HepG2 (cell line): ENCODE measurements around the gene PDGFB. TPM values are rescaled to one million over a fixed set of nuclear protein-coding genes. Genes with fewer than 3 reads are reported as not detected.

ENCODE experiments used
- ARNTL ChIP-seq: sonication (generic); formaldehyde crosslinking; IDR thresholded peaks from 2 replicates; pipeline ENCODE4 v1.4.0; 2020; ENCODE audit warnings: mild to moderate bottlenecking, missing genetic modification reagents
- CAMTA2 ChIP-seq: sonication (generic); formaldehyde crosslinking; IDR thresholded peaks from 2 replicates; pipeline ENCODE4 v1.4.0; 2020; ENCODE audit warnings: mild to moderate bottlenecking, missing genetic modification reagents, borderline replicate concordance
- CHD4 ChIP-seq: fragments of 200-600 bp; sonication (generic); IDR thresholded peaks from 2 replicates; pipeline ENCODE4 v1.7.0; 2017; ENCODE audit warnings: mild to moderate bottlenecking, low read length, borderline replicate concordance
- FOSL2 ChIP-seq: sonication (generic); formaldehyde crosslinking; IDR thresholded peaks from 2 replicates; pipeline ENCODE4 v1.4.0; 2020; ENCODE audit warnings: missing genetic modification reagents
- GLI4 ChIP-seq: sonication (generic); formaldehyde crosslinking; IDR thresholded peaks from 2 replicates; pipeline ENCODE4 v1.5.1; 2020; ENCODE audit warnings: missing genetic modification reagents, mild to moderate bottlenecking, moderate library complexity, borderline replicate concordance
- HINFP ChIP-seq: sonication (generic); formaldehyde crosslinking; IDR thresholded peaks from 2 replicates; pipeline ENCODE4 v1.4.0; 2020; ENCODE audit warnings: low read depth, mild to moderate bottlenecking, missing genetic modification reagents
- PAXIP1 ChIP-seq: sonication (generic); formaldehyde crosslinking; conservative IDR thresholded peaks from 2 replicates; pipeline ENCODE4 v1.4.0; 2020; ENCODE audit warnings: mild to moderate bottlenecking, missing genetic modification reagents, moderate library complexity
- PCBP1 ChIP-seq: fragments of 200-400 bp; formaldehyde crosslinking; IDR thresholded peaks from 2 replicates; pipeline ENCODE4 v1.6.1; 2017; ENCODE audit warnings: mild to moderate bottlenecking, low read depth, low read length, borderline replicate concordance
- SRSF9 ChIP-seq: fragments of 200-400 bp; formaldehyde crosslinking; IDR thresholded peaks from 2 replicates; pipeline ENCODE4 v1.6.1; 2018; ENCODE audit warnings: borderline replicate concordance, mild to moderate bottlenecking, low read depth, low read length; ENCODE audit not compliant: insufficient read depth, poor library complexity, severe bottlenecking
- ZGPAT ChIP-seq: IDR thresholded peaks from 2 replicates; pipeline ENCODE4 v1.6.1; 2016; ENCODE audit warnings: mild to moderate bottlenecking
- ZIK1 ChIP-seq: sonication (generic); formaldehyde crosslinking; IDR thresholded peaks from 2 replicates; pipeline ENCODE4 v1.5.0; 2020; ENCODE audit warnings: mild to moderate bottlenecking, low read depth, missing genetic modification reagents, borderline replicate concordance
- ZNF512 ChIP-seq: sonication (generic); formaldehyde crosslinking; IDR thresholded peaks from 2 replicates; pipeline ENCODE4 v1.4.0; 2020; ENCODE audit warnings: mild to moderate bottlenecking, missing genetic modification reagents
- ZNF770 ChIP-seq: sonication (generic); formaldehyde crosslinking; IDR thresholded peaks from 2 replicates; pipeline ENCODE4 v1.5.0; 2020; ENCODE audit warnings: mild to moderate bottlenecking, missing genetic modification reagents
- polyA plus RNA-seq, 8 experiments: library from polyadenylated mRNA; depleted of rRNA in 3 of 8; stranded (reverse) in 7 of 8; unstranded in 1 of 8; fragments of >200 nt; fragmentation: Illumina TruSeq in 4 of 8; extraction: Trizol in 4 of 8; gene quantifications; 2 replicates each; pipeline versions ENCODE4 v1.2.1 to v1.2.3, GENCODE V29; 2011 to 2016; ENCODE audit warnings: low read depth in 4 of 8, missing spikeins in 1 of 8, mixed read lengths in 1 of 8; ENCODE audit not compliant: insufficient read depth in 1 of 8
- total RNA-seq, 5 experiments: library from RNA; depleted of rRNA; stranded (reverse); fragments of >200 nt; fragmentation: Illumina TruSeq; extraction: Trizol; gene quantifications; 2 replicates each; pipeline ENCODE4 v1.2.3, GENCODE V29; 2016; ENCODE audit warnings: low read depth in 1 of 5

Gene PDGFB
- total and polyA plus RNA-seq, 2 of the 13 experiments (the other 11 are each of a cell fraction or from before 2014, with no cell fraction given): 1.4 to 10.1 TPM

- TF ChIP-seq ZIK1 (CRISPR knock-in tag): no peak
- TF ChIP-seq HINFP (CRISPR knock-in tag): no peak
- TF ChIP-seq FOSL2 (CRISPR knock-in tag): peak; percentile 99
- no peak for TF ChIP-seq ZNF770
- TF ChIP-seq PCBP1: no peak
- TF ChIP-seq CHD4: peak; percentile 95; the same call in 1 of the 2 replicates
- peak; percentile 97 for TF ChIP-seq PAXIP1 (CRISPR knock-in tag)
- TF ChIP-seq ZGPAT (CRISPR knock-in tag): peak; percentile 94
- no peak for TF ChIP-seq GLI4
- TF ChIP-seq SRSF9: no peak
- peak; percentile 73 for TF ChIP-seq ARNTL
- TF ChIP-seq CAMTA2 (CRISPR knock-in tag): no peak
- no peak for TF ChIP-seq ZNF512 (CRISPR knock-in tag)
These were observed 70.1 kb downstream of the PDGFB start (continued) for GRCh38 chr22:39174498-39175352.
